ENCODE data around the gene NOVA2. TPM values are rescaled to one million over a fixed set of nuclear protein-coding genes. Genes with fewer than 3 reads are reported as not detected.

The NOVA2 gene
- total RNA-seq, 1 experiment from 2014 or later, result 2.5 TPM

DNA sequence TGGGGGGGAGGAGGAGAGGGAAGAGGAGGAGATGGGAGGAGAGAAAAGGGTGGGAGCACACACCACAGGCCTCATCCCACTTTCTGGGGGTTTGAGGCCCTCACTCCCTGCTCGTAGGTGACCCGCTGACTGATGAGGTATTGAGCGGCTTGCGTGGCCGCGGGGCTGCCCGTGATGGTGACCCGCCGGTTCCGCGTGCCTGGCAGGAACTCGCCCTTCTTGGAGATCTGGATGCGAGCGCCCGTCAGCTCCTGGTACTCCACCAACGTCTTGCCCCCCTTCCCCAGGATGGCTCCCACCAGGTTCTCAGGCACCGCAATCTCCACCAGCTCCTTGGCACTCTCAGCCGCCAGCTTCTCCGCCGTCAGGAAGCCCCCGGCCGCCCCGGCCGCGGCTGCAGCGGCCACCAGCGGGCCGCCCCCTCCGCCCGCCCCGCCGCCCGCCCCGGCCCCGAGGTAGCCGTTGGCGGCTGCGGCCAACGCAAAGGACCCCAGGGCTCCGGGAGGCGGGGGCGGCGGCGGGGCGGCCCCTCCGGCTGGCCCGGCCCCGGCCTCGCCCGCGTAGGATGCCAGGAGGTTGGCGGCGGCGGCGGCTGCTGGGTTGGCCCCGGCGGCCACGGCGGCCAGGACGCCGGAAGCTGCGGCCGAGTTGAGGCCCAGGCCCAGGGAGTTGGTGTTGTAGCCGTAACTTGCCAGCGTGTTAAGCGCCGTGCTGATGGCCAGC, 33.7 kb downstream of the NOVA2 start:
- no peaks in the 10 kb centered on the region for H3K79me2 ChIP-seq (ENCODE audit: insufficient read depth, low read length)
- TF ChIP-seq EZH2phosphoT487 (IDR thresholded peaks at IDR 0.05; ENCODE audit: borderline replicate concordance) (no peak), SP1 (IDR thresholded peaks at IDR 0.05; ENCODE audit: low read depth) (no peak), ELF1 (IDR thresholded peaks at IDR 0.05; ENCODE audit: borderline replicate concordance, low read depth) (no peak), POLR2A (IDR thresholded peaks at IDR 0.05; ENCODE audit: borderline replicate concordance, extremely low read depth, insufficient read depth, insufficient read length) (no peak), EZH2 (IDR thresholded peaks at IDR 0.05) (no peak), JUND (IDR thresholded peaks at IDR 0.05) (no peak), RAD21 (IDR thresholded peaks at IDR 0.05; ENCODE audit: low read depth) (no peak), ZNF274 (IDR thresholded peaks at IDR 0.05; ENCODE audit: low read depth, low read length) (no peak), YY1 (IDR thresholded peaks at IDR 0.05; ENCODE audit: extremely low read depth, insufficient replicate concordance, low read depth, low read length) (no peak), POLR2AphosphoS5 (IDR thresholded peaks at IDR 0.05; ENCODE audit: low read depth, low read length) (no peak), SRF (IDR thresholded peaks at IDR 0.05; ENCODE audit: low read depth) (no peak), CBX3 (IDR thresholded peaks at IDR 0.05; ENCODE audit: low read depth) (no peak)
- TF ChIP-seq, protein P1, sequence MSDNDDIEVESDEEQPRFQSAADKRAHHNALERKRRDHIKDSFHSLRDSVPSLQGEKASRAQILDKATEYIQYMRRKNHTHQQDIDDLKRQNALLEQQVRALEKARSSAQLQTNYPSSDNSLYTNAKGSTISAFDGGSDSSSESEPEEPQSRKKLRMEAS (IDR thresholded peaks at IDR 0.05), result no peak
- TF ChIP-seq, protein P2, sequence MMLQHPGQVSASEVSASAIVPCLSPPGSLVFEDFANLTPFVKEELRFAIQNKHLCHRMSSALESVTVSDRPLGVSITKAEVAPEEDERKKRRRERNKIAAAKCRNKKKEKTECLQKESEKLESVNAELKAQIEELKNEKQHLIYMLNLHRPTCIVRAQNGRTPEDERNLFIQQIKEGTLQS (IDR thresholded peaks at IDR 0.05), result no peak
- TF ChIP-seq, protein P3, sequence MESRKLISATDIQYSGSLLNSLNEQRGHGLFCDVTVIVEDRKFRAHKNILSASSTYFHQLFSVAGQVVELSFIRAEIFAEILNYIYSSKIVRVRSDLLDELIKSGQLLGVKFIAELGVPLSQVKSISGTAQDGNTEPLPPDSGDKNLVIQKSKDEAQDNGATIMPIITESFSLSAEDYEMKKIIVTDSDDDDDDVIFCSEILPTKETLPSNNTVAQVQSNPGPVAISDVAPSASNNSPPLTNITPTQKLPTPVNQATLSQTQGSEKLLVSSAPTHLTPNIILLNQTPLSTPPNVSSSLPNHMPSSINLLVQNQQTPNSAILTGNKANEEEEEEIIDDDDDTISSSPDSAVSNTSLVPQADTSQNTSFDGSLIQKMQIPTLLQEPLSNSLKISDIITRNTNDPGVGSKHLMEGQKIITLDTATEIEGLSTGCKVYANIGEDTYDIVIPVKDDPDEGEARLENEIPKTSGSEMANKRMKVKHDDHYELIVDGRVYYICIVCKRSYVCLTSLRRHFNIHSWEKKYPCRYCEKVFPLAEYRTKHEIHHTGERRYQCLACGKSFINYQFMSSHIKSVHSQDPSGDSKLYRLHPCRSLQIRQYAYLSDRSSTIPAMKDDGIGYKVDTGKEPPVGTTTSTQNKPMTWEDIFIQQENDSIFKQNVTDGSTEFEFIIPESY (IDR thresholded peaks at IDR 0.05; ENCODE audit: extremely low read depth, insufficient replicate concordance, low read length), result no peak
- TF ChIP-seq, protein P4, sequence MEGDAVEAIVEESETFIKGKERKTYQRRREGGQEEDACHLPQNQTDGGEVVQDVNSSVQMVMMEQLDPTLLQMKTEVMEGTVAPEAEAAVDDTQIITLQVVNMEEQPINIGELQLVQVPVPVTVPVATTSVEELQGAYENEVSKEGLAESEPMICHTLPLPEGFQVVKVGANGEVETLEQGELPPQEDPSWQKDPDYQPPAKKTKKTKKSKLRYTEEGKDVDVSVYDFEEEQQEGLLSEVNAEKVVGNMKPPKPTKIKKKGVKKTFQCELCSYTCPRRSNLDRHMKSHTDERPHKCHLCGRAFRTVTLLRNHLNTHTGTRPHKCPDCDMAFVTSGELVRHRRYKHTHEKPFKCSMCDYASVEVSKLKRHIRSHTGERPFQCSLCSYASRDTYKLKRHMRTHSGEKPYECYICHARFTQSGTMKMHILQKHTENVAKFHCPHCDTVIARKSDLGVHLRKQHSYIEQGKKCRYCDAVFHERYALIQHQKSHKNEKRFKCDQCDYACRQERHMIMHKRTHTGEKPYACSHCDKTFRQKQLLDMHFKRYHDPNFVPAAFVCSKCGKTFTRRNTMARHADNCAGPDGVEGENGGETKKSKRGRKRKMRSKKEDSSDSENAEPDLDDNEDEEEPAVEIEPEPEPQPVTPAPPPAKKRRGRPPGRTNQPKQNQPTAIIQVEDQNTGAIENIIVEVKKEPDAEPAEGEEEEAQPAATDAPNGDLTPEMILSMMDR (IDR thresholded peaks at IDR 0.05 in 2 of 3, conservative IDR thresholded peaks at IDR 0.05 in 1 of 3; ENCODE audit: borderline replicate concordance in 1 of 3, insufficient read depth in 1 of 3, low read depth in 2 of 3, low read length in 2 of 3), result no peak
- no peak overlapping the region for H3K27ac ChIP-seq (ENCODE audit: low read depth, low read length)
- H3K4me2 ChIP-seq (ENCODE audit: low read length), result no peak overlapping the region
- no peak for ATAC-seq
- H3K9me3 ChIP-seq (ENCODE audit: control insufficient read depth in 1 of 2, insufficient read depth in 1 of 2, low read depth in 1 of 2, low read length in 2 of 2), result no peaks in the 10 kb centered on the region
- H4K20me1 ChIP-seq (ENCODE audit: insufficient read depth), result no peaks in the 10 kb centered on the region
- H3K9me2 ChIP-seq (ENCODE audit: insufficient read depth), result no peaks in the 10 kb centered on the region
- no peak for DNase-seq (ENCODE audit: low read depth, low spot score)
- no peaks in the 10 kb centered on the region for H3K36me3 ChIP-seq (ENCODE audit: control insufficient read depth in 1 of 2, insufficient read depth in 2 of 2, low read length in 2 of 2)
- intact Hi-C loops (cut with micrococcal nuclease), result no loop called here
- ChIA-PET CTCF (no interaction called here), POLR2A (no interaction called here), RAD21 (ENCODE audit: low non-redundant PET in 1 of 2, low total read pairs in 2 of 2, uncharacterized antibody in 2 of 2, unreplicated experiment in 2 of 2) (no interaction called here)
- H3K27me3 ChIP-seq (ENCODE audit: insufficient read depth, low read length), result peaks cover 5% of the 10 kb centered on the region; the same call in 1 of the 2 replicates
- no TSS peak for BruUV-seq (replicated peaks)
- H3K4me3 ChIP-seq (replicated peaks in 1 of 2; ENCODE audit: low read depth in 1 of 2, low read length in 2 of 2), result no peak overlapping the region
- H3K9ac ChIP-seq (ENCODE audit: low read length), result no peak overlapping the region
- no peak overlapping the region for H2AFZ ChIP-seq (ENCODE audit: low read depth, low read length, poor library complexity, severe bottlenecking)
- H3K4me1 ChIP-seq (ENCODE audit: control insufficient read depth in 1 of 2, insufficient read depth in 2 of 2, low read length in 2 of 2), result no peaks in the 10 kb centered on the region
